Glutamatergic neuron (in vitro differentiated cells): ENCODE results near the gene IL2RA. TPM values are rescaled to one million over a fixed set of nuclear protein-coding genes. Genes with fewer than 3 reads are reported as not detected.

Source experiments
- DNase-seq: peaks from one replicate; pipeline ENCODE4 v3.0.0; 2022
- H3K27ac Mint-ChIP-seq: one replicate; pipeline ENCODE4 v1.8.0; 2020; ENCODE audit warnings: mild to moderate bottlenecking, mixed read lengths, inconsistent platforms; ENCODE audit not compliant: unreplicated experiment
- H3K27me3 Mint-ChIP-seq: one replicate; pipeline ENCODE4 v1.8.0; 2020; ENCODE audit warnings: mild to moderate bottlenecking, moderate library complexity, mixed read lengths, inconsistent platforms; ENCODE audit not compliant: unreplicated experiment
- H3K36me3 Mint-ChIP-seq: one replicate; pipeline ENCODE4 v1.8.0; 2020; ENCODE audit warnings: mild to moderate bottlenecking, mixed read lengths, inconsistent platforms; ENCODE audit not compliant: unreplicated experiment
- H3K4me1 Mint-ChIP-seq: one replicate; pipeline ENCODE4 v1.8.0; 2020; ENCODE audit warnings: mild to moderate bottlenecking, low read depth, mixed read lengths, inconsistent platforms; ENCODE audit not compliant: unreplicated experiment
- H3K4me3 Mint-ChIP-seq: one replicate; pipeline ENCODE4 v1.8.0; 2020; ENCODE audit warnings: mild to moderate bottlenecking, mixed read lengths, inconsistent platforms; ENCODE audit not compliant: unreplicated experiment
- H3K9me3 Mint-ChIP-seq: one replicate; pipeline ENCODE4 v1.8.0; 2020; ENCODE audit warnings: mild to moderate bottlenecking, moderate library complexity, mixed read lengths, inconsistent platforms; ENCODE audit not compliant: unreplicated experiment
- CTCF ChIP-seq: fragments of 200-600 bp; sonication (generic); IDR thresholded peaks from one replicate; pipeline ENCODE4 v1.5.0; 2021; ENCODE audit not compliant: partially characterized antibody, unreplicated experiment
- total RNA-seq: library from RNA; stranded (reverse); fragmentation: NEBNext Ultra II Directional; extraction: Animal tissue kit (Norgen Biotek cat#: 25700); gene quantifications from one replicate; pipeline ENCODE4 v1.2.1, GENCODE V29; 2021; ENCODE audit not compliant: unreplicated experiment

IL2RA gene
- total RNA-seq, 1 donor from 2014 or later = not detected

- no peak overlapping the region for H3K27ac Mint-ChIP-seq
- TF ChIP-seq CTCF = no peak
Observed at GRCh38 chr10:6035931-6036575, 26.1 kb downstream of the IL2RA start.

GRCh38 chr10:6035101-6035834 lies 26.9 kb downstream of the IL2RA start:
- H3K4me3 Mint-ChIP-seq = no peak overlapping the region
- peaks cover 8% of the 10 kb centered on the region for H3K36me3 Mint-ChIP-seq
- H3K27me3 Mint-ChIP-seq = peaks cover 2% of the 10 kb centered on the region
- no peak for TF ChIP-seq CTCF
- H3K27ac Mint-ChIP-seq = no peak overlapping the region
- peaks cover 2% of the 10 kb centered on the region for H3K9me3 Mint-ChIP-seq
- no peaks in the 10 kb centered on the region for H3K4me1 Mint-ChIP-seq
- DNase-seq = no peak

More at GRCh38 chr10:6035931-6036575, 26.1 kb downstream of the IL2RA start:
- Mint-ChIP-seq H3K4me1 (no peaks in the 10 kb centered on the region), H3K36me3 (peaks cover under 1% of the 10 kb centered on the region), H3K27me3 (peaks cover 2% of the 10 kb centered on the region), H3K9me3 (no peaks in the 10 kb centered on the region), H3K4me3 (no peak overlapping the region)
- DNase-seq = no peak

GRCh38 chr10:6034371-6034770 lies 27.8 kb downstream of the IL2RA start:
- H3K27ac Mint-ChIP-seq = no peak overlapping the region
- H3K4me3 Mint-ChIP-seq = no peak overlapping the region

GRCh38 chr10:6033954-6034353 lies 28.2 kb downstream of the IL2RA start:
- DNase-seq = no peak
- Mint-ChIP-seq H3K4me1 (no peaks in the 10 kb centered on the region), H3K27me3 (peaks cover 2% of the 10 kb centered on the region), H3K4me3 (no peak overlapping the region), H3K27ac (no peak overlapping the region), H3K9me3 (peaks cover 2% of the 10 kb centered on the region), H3K36me3 (peaks cover 13% of the 10 kb centered on the region)
- no peak for TF ChIP-seq CTCF

More at GRCh38 chr10:6034371-6034770, 27.8 kb downstream of the IL2RA start:
- H3K27me3 Mint-ChIP-seq = peaks cover 2% of the 10 kb centered on the region
- peaks cover 2% of the 10 kb centered on the region for H3K9me3 Mint-ChIP-seq
- H3K36me3 Mint-ChIP-seq = peaks cover 13% of the 10 kb centered on the region
- H3K4me1 Mint-ChIP-seq = no peaks in the 10 kb centered on the region
- no peak for DNase-seq
- TF ChIP-seq CTCF = no peak

GRCh38 chr10:6030940-6031339 lies 31.2 kb downstream of the IL2RA start:
- no peaks in the 10 kb centered on the region for H3K4me1 Mint-ChIP-seq
- no peak overlapping the region for H3K4me3 Mint-ChIP-seq
- peaks cover 2% of the 10 kb centered on the region for H3K9me3 Mint-ChIP-seq
- peaks cover 2% of the 10 kb centered on the region for H3K27me3 Mint-ChIP-seq
- DNase-seq = no peak
- peaks cover 13% of the 10 kb centered on the region for H3K36me3 Mint-ChIP-seq
- TF ChIP-seq CTCF = no peak
- no peak overlapping the region for H3K27ac Mint-ChIP-seq
